ENCODE results near the gene COMMD3. TPM values are rescaled to one million over a fixed set of nuclear protein-coding genes. Genes with fewer than 3 reads are reported as not detected.
A peak's percentile ranks its signal among the peaks of the same experiment; 100 is the strongest.

The COMMD3 gene
- total and polyA plus RNA-seq, 9 of the 15 experiments (the other 6 are each of a cell fraction or from before 2014, with no cell fraction given), result 50.7 to 217 (median 80.1) TPM

GRCh38 chr10:22340329-22341189 is 24.4 kb downstream of the COMMD3 start (continued):
- no peak for TF ChIP-seq ZNF408 (CRISPR knock-in tag; IDR thresholded peaks at IDR 0.05; ENCODE audit: low read depth)
- no peak for TF ChIP-seq SMARCC2 (IDR thresholded peaks at IDR 0.05; ENCODE audit: low read depth)
- no peak for TF ChIP-seq HNRNPH1 (optimal IDR thresholded peaks at IDR 0.05; ENCODE audit: low read depth, low read length)
- no peak for TF ChIP-seq ID3 (CRISPR knock-in tag; IDR thresholded peaks at IDR 0.05)
- peak; percentile 59; the same call in 1 of the 2 replicates for TF ChIP-seq ID3 (tag; IDR thresholded peaks at IDR 0.05)
- TF ChIP-seq ZNF696 (CRISPR knock-in tag; conservative IDR thresholded peaks at IDR 0.05), result no peak
- TF ChIP-seq YY1 (IDR thresholded peaks at IDR 0.05; ENCODE audit: borderline replicate concordance in 1 of 3, control insufficient read depth in 1 of 3, extremely low read depth in 1 of 3, insufficient read depth in 3 of 3, insufficient read length in 1 of 3, insufficient replicate concordance in 2 of 3, low read depth in 1 of 3, low read length in 2 of 3), result peak in 1 of 3 experiments; percentile 33
- no peak for TF ChIP-seq E2F8 (IDR thresholded peaks at IDR 0.05; ENCODE audit: low read depth, partially characterized antibody)
- TF ChIP-seq FIP1L1 (IDR thresholded peaks at IDR 0.05; ENCODE audit: low read depth, low read length, poor library complexity, severe bottlenecking), result peak; percentile 20
- TF ChIP-seq, protein P1, sequence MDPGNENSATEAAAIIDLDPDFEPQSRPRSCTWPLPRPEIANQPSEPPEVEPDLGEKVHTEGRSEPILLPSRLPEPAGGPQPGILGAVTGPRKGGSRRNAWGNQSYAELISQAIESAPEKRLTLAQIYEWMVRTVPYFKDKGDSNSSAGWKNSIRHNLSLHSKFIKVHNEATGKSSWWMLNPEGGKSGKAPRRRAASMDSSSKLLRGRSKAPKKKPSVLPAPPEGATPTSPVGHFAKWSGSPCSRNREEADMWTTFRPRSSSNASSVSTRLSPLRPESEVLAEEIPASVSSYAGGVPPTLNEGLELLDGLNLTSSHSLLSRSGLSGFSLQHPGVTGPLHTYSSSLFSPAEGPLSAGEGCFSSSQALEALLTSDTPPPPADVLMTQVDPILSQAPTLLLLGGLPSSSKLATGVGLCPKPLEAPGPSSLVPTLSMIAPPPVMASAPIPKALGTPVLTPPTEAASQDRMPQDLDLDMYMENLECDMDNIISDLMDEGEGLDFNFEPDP (CRISPR knock-in tag; IDR thresholded peaks at IDR 0.05), result no peak
- TF ChIP-seq MED1 (CRISPR knock-in tag; IDR thresholded peaks at IDR 0.05; ENCODE audit: borderline replicate concordance), result no peak
- no peak for TF ChIP-seq ZNF551 (CRISPR knock-in tag; IDR thresholded peaks at IDR 0.05)
- TF ChIP-seq SUPT5H (IDR thresholded peaks at IDR 0.05), result peak; percentile 76
- 0 out of 2 replicates have a peak, but pooled peaks have one; percentile 16 for TF ChIP-seq GATAD2B (IDR thresholded peaks at IDR 0.05; ENCODE audit: borderline replicate concordance)
- TF ChIP-seq GATA2 (CRISPR knock-in tag; IDR thresholded peaks at IDR 0.05), result no peak
- TF ChIP-seq ZNF766 (CRISPR knock-in tag; conservative IDR thresholded peaks at IDR 0.05), result no peak
- TF ChIP-seq ZBTB26 (CRISPR knock-in tag; IDR thresholded peaks at IDR 0.05), result no peak
- no peak for TF ChIP-seq ZNF274 (IDR thresholded peaks at IDR 0.05; ENCODE audit: borderline replicate concordance, low read depth, low read length)
- TF ChIP-seq PML (IDR thresholded peaks at IDR 0.05; ENCODE audit: low read length), result peak; percentile 6; the same call in 1 of the 2 replicates
- TF ChIP-seq HNRNPK (IDR thresholded peaks at IDR 0.05; ENCODE audit: low read depth, low read length, poor library complexity, severe bottlenecking), result no peak
- TF ChIP-seq TEAD4 (IDR thresholded peaks at IDR 0.05; ENCODE audit: low read length), result no peak
- TF ChIP-seq TEAD4 (CRISPR knock-in tag; IDR thresholded peaks at IDR 0.05; ENCODE audit: borderline replicate concordance), result no peak

All from K562 (cell line).